NT2/D1 (cell line): ENCODE results near the gene S100A9.
"Not testable (repeated sequence)": the region's sequence is repeated elsewhere in the genome, so short reads cannot be mapped to it uniquely, and the experiment has no call there.

Source experiments
- DNase-seq: peaks from one replicate; pipeline ENCODE4 v3.0.0-alpha.2; 2011; ENCODE audit warnings: low read depth, low spot score
- H3K27me3 ChIP-seq: 2 replicates; pipeline ENCODE4 v1.6.0; 2011; ENCODE audit warnings: mild to moderate bottlenecking; ENCODE audit not compliant: insufficient read length, insufficient read depth
- H3K36me3 ChIP-seq: 2 replicates; pipeline ENCODE4 v1.6.1; 2011; ENCODE audit warnings: mild to moderate bottlenecking, low read length, mixed read lengths; ENCODE audit not compliant: insufficient read depth, insufficient read length
- H3K4me1 ChIP-seq: 2 replicates; pipeline ENCODE4 v1.5.1; 2011; ENCODE audit not compliant: insufficient read depth, insufficient read length
- H3K4me3 ChIP-seq: 2 replicates; pipeline ENCODE4 v1.5.1; 2011; ENCODE audit warnings: low read depth; ENCODE audit not compliant: insufficient read length
- H3K9ac ChIP-seq: 2 replicates; pipeline ENCODE4 v1.6.0; 2011; ENCODE audit warnings: low read depth; ENCODE audit not compliant: insufficient read length
- H3K9me3 ChIP-seq: 2 replicates; pipeline ENCODE4 v1.5.1; 2011; ENCODE audit warnings: mild to moderate bottlenecking, low read length; ENCODE audit not compliant: insufficient read depth
- SUZ12 ChIP-seq: IDR thresholded peaks from 2 replicates; pipeline ENCODE4 v1.6.1; 2011; ENCODE audit not compliant: insufficient read length, insufficient read depth; ENCODE audit errors: extremely low read depth
- YY1 ChIP-seq: IDR thresholded peaks from 2 replicates; pipeline ENCODE4 v1.6.1; 2011; ENCODE audit not compliant: insufficient read length, insufficient read depth
- ZNF274 ChIP-seq: IDR thresholded peaks from 2 replicates; pipeline ENCODE4 v1.6.1; 2011; ENCODE audit warnings: mild to moderate bottlenecking, low read depth, low read length

Gene S100A9

GRCh38 chr1:153357853-153358690 is at the start of gene S100A9:
TSS of gene S100A9 (plus strand) at chr1:153357854. CDS start at chr1:153358284, 430 bp downstream.
- H3K9ac ChIP-seq = no peak within 1 kb of the TSS
- H3K9me3 ChIP-seq = no peaks in the 10 kb centered on the region
- H3K4me3 ChIP-seq = no peak within 1 kb of the TSS
- H3K36me3 ChIP-seq = no peaks in the 10 kb centered on the region
- peaks cover 5% of the 10 kb centered on the region for H3K4me1 ChIP-seq
- TF ChIP-seq SUZ12 (no peak), YY1 (no peak), ZNF274 (no peak)
- DNase-seq = no peak
- no peaks in the 10 kb centered on the region for H3K27me3 ChIP-seq

GRCh38 chr1:153308540-153308939 is 49.1 kb upstream of the S100A9 start:
- DNase-seq = no peak
- Histone ChIP-seq H3K9me3 (no peaks in the 10 kb centered on the region), H3K27me3 (no peaks in the 10 kb centered on the region), H3K4me1 (peaks cover 5% of the 10 kb centered on the region), H3K4me3 (no peak overlapping the region), H3K36me3 (no peaks in the 10 kb centered on the region), H3K9ac (no peak overlapping the region)
- TF ChIP-seq ZNF274 (no peak), YY1 (no peak), SUZ12 (no peak)

GRCh38 chr1:153309441-153309840 is 48.2 kb upstream of the S100A9 start:
- Histone ChIP-seq H3K4me3 (no peak overlapping the region), H3K27me3 (no peaks in the 10 kb centered on the region), H3K4me1 (peaks cover 5% of the 10 kb centered on the region), H3K9ac (no peak overlapping the region), H3K9me3 (no peaks in the 10 kb centered on the region), H3K36me3 (no peaks in the 10 kb centered on the region)
- no peak for DNase-seq
- TF ChIP-seq ZNF274 = no peak
- TF ChIP-seq YY1 = no peak
- TF ChIP-seq SUZ12 = no peak

GRCh38 chr1:153310526-153310925 is 47.1 kb upstream of the S100A9 start:
- no peak overlapping the region for H3K4me3 ChIP-seq
- H3K9ac ChIP-seq = no peak overlapping the region
- no peaks in the 10 kb centered on the region for H3K36me3 ChIP-seq
- no peaks in the 10 kb centered on the region for H3K27me3 ChIP-seq
- peaks cover 5% of the 10 kb centered on the region for H3K4me1 ChIP-seq
- no peak for TF ChIP-seq ZNF274
- TF ChIP-seq YY1 = no peak
- no peak for TF ChIP-seq SUZ12
- no peaks in the 10 kb centered on the region for H3K9me3 ChIP-seq
- DNase-seq = no peak

GRCh38 chr1:153312570-153313186 is 45.0 kb upstream of the S100A9 start, which contains the start of gene PGLYRP3:
TSS of gene PGLYRP3 (minus strand) at chr1:153312952. CDS start at chr1:153310665, 2,287 bp downstream.
- Histone ChIP-seq H3K27me3 (no peaks in the 10 kb centered on the region), H3K36me3 (no peaks in the 10 kb centered on the region), H3K4me3 (no peak within 1 kb of the TSS), H3K4me1 (no peaks in the 10 kb centered on the region), H3K9ac (no peak within 1 kb of the TSS), H3K9me3 (no peaks in the 10 kb centered on the region)
- peak; percentile 35 for DNase-seq
- no peak for TF ChIP-seq SUZ12
- no peak for TF ChIP-seq ZNF274
- no peak for TF ChIP-seq YY1

GRCh38 chr1:153313288-153313687 is 44.4 kb upstream of the S100A9 start:
- no peak overlapping the region for H3K9ac ChIP-seq
- H3K4me3 ChIP-seq = no peak overlapping the region
- H3K9me3 ChIP-seq = no peaks in the 10 kb centered on the region
- DNase-seq = no peak
- no peak for TF ChIP-seq ZNF274
- TF ChIP-seq SUZ12 = no peak
- no peak for TF ChIP-seq YY1
- H3K4me1 ChIP-seq = no peaks in the 10 kb centered on the region
- no peaks in the 10 kb centered on the region for H3K36me3 ChIP-seq
- H3K27me3 ChIP-seq = no peaks in the 10 kb centered on the region

GRCh38 chr1:153314388-153314787 is 43.3 kb upstream of the S100A9 start:
- H3K36me3 ChIP-seq, H3K9me3 ChIP-seq, H3K4me3 ChIP-seq, H3K4me1 ChIP-seq, DNase-seq, H3K27me3 ChIP-seq, H3K9ac ChIP-seq: not testable (repeated sequence)

- H3K4me3 ChIP-seq, H3K4me1 ChIP-seq, H3K27me3 ChIP-seq, H3K36me3 ChIP-seq, H3K9ac ChIP-seq, DNase-seq, H3K9me3 ChIP-seq: not testable (repeated sequence)
These were observed 41.6 kb upstream of the S100A9 start for GRCh38 chr1:153316013-153316412.

- not testable (repeated sequence) for DNase-seq, H3K4me3 ChIP-seq, H3K36me3 ChIP-seq
These were observed 39.5 kb upstream of the S100A9 start for GRCh38 chr1:153318145-153318544.

More at GRCh38 chr1:153318145-153318544, 39.5 kb upstream of the S100A9 start:
- H3K9me3 ChIP-seq = peaks cover 13% of the 10 kb centered on the region
- H3K4me1 ChIP-seq, H3K9ac ChIP-seq, H3K27me3 ChIP-seq: not testable (repeated sequence)
